Left ventricle myocardium inferior (tissue), 1 donor: ENCODE measurements around the gene MCAM. TPM values are rescaled to one million over a fixed set of nuclear protein-coding genes. Genes with fewer than 3 reads are reported as not detected.

Experiments
- DNase-seq: peaks from one replicate; pipeline ENCODE4 v3.0.0-alpha.2; 2020
- H3K27ac ChIP-seq: fragments of 200-600 bp; replicated peaks from 2 replicates; pipeline ENCODE4 v1.8.0; 2021
- H3K27me3 ChIP-seq: fragments of 200-600 bp; 2 replicates; pipeline ENCODE4 v1.8.0; 2021; ENCODE audit warnings: low read depth
- H3K36me3 ChIP-seq: fragments of 200-600 bp; 2 replicates; pipeline ENCODE4 v1.8.0; 2021
- H3K4me1 ChIP-seq: fragments of 200-600 bp; 2 replicates; pipeline ENCODE4 v1.8.0; 2021
- H3K4me3 ChIP-seq: fragments of 200-600 bp; 2 replicates; pipeline ENCODE4 v1.8.0; 2021; ENCODE audit warnings: mild to moderate bottlenecking, moderate library complexity
- H3K9me3 ChIP-seq: fragments of 200-600 bp; replicated peaks from 2 replicates; pipeline ENCODE4 v1.8.0; 2021
- intact Hi-C: fragments of 100-400 bp; cut with micrococcal nuclease; formaldehyde crosslinking; loops from one replicate; pipeline ENCODE4 v1.11.0; 2022
- long read RNA-seq: library from polyadenylated mRNA; unstranded; transcript quantifications from one replicate; pipeline ENCODE4 v2.0.0, GENCODE V29; 2021
- total RNA-seq: library from RNA; stranded (reverse); fragmentation: NEBNext Ultra II Directional; extraction: Animal tissue kit (Norgen Biotek cat#: 25700); gene quantifications from one replicate; pipeline ENCODE4 v1.2.1, GENCODE V29; 2021
- TF ChIP-seq, protein P1 (sequence below): fragments of 200-600 bp; IDR thresholded peaks from 2 replicates; pipeline ENCODE4 v1.8.0; 2021; ENCODE audit warnings: antibody characterized with exemption, mild to moderate bottlenecking, borderline replicate concordance
- donor health status: DM: no; HTN: yes; CAD: no; lungs with severe emphysema.

MCAM gene, protein sequence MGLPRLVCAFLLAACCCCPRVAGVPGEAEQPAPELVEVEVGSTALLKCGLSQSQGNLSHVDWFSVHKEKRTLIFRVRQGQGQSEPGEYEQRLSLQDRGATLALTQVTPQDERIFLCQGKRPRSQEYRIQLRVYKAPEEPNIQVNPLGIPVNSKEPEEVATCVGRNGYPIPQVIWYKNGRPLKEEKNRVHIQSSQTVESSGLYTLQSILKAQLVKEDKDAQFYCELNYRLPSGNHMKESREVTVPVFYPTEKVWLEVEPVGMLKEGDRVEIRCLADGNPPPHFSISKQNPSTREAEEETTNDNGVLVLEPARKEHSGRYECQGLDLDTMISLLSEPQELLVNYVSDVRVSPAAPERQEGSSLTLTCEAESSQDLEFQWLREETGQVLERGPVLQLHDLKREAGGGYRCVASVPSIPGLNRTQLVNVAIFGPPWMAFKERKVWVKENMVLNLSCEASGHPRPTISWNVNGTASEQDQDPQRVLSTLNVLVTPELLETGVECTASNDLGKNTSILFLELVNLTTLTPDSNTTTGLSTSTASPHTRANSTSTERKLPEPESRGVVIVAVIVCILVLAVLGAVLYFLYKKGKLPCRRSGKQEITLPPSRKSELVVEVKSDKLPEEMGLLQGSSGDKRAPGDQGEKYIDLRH
- 59.2 TPM for total RNA-seq
- long read RNA-seq, transcript MCAM-201 (16 exons, 3,313 nt) = major isoform, 47 of 95 reads
- long read RNA-seq, partial matches to known transcripts = 16 of 95 reads
- long read RNA-seq, other reads (novel, unspliced or antisense) = 32 of 95 reads

DNA sequence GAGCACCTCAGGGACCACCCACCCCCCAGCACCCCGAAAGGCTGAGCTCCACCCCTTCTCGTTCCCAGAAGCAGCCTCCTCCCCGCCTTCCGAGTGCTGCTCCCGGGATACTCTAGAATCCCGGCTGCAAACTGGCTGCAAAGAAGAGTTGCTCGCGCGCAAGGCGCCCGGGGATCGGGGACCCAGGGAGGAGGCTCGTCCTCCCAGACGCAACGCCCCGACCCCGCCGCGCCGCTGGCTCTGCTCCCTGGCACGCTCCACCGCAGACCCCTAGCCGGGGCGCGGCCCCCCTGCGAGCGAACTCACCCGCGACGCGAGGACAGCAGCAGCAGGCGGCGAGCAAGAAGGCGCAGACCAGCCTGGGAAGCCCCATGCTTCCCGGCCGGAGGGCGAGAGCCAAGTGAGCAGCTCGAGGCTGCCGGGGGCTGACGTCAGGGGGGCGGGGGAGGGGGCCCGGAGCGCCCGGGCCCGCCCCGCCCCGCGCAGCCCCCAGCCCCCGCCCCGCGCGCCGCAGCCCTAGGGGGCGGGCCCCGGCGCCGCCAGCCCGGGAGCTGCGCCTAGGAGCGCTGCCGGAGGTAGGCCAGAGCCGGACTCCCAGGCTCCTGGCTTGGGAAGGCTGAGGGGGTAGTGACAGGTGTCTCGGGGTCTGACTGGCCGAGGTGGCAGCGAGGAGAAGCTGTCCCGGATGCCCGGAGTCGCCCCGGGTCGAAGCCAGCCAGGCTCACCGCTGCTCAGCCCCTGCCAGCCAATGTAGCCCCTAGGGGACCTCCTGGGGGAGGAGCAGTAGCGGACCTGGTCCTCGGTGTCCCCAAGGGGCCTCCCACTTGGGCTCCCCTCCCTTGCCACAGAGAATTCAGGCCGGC lies at the start of gene MCAM:
Gene MCAM, minus strand, starts transcription at position 402 of the 863 bp plus-strand sequence. Its CDS starts 29 bp downstream, at position 373.
- intact Hi-C loops = no loop called here
- TF ChIP-seq, protein P1, sequence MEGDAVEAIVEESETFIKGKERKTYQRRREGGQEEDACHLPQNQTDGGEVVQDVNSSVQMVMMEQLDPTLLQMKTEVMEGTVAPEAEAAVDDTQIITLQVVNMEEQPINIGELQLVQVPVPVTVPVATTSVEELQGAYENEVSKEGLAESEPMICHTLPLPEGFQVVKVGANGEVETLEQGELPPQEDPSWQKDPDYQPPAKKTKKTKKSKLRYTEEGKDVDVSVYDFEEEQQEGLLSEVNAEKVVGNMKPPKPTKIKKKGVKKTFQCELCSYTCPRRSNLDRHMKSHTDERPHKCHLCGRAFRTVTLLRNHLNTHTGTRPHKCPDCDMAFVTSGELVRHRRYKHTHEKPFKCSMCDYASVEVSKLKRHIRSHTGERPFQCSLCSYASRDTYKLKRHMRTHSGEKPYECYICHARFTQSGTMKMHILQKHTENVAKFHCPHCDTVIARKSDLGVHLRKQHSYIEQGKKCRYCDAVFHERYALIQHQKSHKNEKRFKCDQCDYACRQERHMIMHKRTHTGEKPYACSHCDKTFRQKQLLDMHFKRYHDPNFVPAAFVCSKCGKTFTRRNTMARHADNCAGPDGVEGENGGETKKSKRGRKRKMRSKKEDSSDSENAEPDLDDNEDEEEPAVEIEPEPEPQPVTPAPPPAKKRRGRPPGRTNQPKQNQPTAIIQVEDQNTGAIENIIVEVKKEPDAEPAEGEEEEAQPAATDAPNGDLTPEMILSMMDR = no peak
- peak; percentile 50 for DNase-seq
- H3K27me3 ChIP-seq = no peaks in the 10 kb centered on the region
- peaks cover 30% of the 10 kb centered on the region for H3K36me3 ChIP-seq
- H3K27ac ChIP-seq = peak within 1 kb of the TSS; percentile 92
- H3K9me3 ChIP-seq = no peaks in the 10 kb centered on the region
- peaks cover 72% of the 10 kb centered on the region for H3K4me1 ChIP-seq
- H3K4me3 ChIP-seq = peak within 1 kb of the TSS; percentile 79

DNA sequence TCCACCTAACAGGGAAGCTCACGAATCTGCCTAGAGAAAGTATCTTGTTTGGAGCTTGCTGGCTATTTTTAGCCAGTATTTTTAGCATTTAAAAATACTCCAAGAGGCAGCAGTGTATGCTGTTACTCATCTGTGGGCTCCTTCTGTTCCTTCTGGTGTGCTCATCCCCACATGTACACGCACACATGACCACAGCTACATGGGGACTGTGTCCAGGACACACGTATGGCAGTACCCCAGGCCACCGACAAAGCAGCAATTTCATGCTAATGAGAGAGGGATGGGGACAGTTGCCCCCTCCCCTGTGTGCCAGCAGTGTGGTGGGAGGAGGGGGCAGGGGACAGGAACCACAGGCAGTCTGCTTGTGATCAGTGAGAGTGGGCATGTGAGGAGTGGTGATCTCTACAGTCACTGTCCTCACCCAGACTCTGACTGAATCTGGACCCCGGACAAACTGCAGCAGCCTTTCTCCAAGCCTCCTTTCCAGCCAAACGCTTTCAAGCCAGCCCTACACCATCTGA lies 48.2 kb upstream of the MCAM start:
- peaks cover 95% of the 10 kb centered on the region for H3K4me1 ChIP-seq
- H3K27me3 ChIP-seq = peaks cover 23% of the 10 kb centered on the region
- TF ChIP-seq, protein P1 = no peak
- H3K27ac ChIP-seq = peak overlapping the region; percentile 95
- intact Hi-C loops = no loop called here
- no peak for DNase-seq
- H3K9me3 ChIP-seq = no peaks in the 10 kb centered on the region
- peak overlapping the region; percentile 72 for H3K4me3 ChIP-seq
- H3K36me3 ChIP-seq = no peaks in the 10 kb centered on the region

DNA sequence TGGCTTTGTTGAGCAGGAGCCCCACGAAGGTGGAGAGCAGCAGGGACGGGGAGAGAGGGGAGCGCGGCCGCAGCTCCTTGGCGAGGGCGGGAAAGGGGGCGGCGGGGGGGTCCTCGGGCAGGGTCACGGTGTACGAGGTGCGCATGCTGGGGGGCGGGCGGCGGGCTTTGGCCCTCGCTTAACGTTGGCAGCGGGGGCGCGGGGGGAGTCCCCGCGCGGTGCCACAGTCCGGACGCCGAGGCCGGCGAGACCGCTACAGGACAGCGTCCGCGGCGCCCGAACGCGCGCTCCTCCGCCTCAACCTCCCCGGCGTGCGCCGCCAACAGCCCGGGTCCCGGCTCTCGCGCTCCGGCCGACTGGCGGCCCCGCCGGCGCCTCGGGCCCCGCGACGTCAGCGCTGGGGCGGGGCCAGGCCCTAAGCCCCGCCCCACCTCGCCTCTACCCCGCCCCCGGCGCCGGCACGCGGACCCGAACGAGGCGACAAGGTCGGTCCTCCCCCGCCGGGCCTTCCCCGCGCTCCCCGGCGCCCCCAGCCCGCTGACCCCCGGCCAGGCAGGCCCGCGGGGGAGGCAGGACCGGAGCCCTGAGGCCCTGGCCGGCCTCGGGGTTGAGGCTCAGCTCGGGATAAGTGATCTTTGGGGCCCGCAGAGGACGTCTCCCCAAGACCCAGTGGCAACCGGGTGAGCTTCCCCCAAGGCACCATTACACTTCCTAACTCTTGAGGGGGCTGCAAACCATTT lies 47.1 kb upstream of the MCAM start:
- DNase-seq = peak; percentile 68
- intact Hi-C loops = no loop called here
- Histone ChIP-seq H3K27me3 (peaks cover 23% of the 10 kb centered on the region), H3K36me3 (peaks cover 11% of the 10 kb centered on the region), H3K9me3 (no peaks in the 10 kb centered on the region), H3K27ac (peak overlapping the region; percentile 95), H3K4me3 (peak overlapping the region; percentile 72), H3K4me1 (peaks cover 95% of the 10 kb centered on the region)
- TF ChIP-seq, protein P1 = no peak

DNA sequence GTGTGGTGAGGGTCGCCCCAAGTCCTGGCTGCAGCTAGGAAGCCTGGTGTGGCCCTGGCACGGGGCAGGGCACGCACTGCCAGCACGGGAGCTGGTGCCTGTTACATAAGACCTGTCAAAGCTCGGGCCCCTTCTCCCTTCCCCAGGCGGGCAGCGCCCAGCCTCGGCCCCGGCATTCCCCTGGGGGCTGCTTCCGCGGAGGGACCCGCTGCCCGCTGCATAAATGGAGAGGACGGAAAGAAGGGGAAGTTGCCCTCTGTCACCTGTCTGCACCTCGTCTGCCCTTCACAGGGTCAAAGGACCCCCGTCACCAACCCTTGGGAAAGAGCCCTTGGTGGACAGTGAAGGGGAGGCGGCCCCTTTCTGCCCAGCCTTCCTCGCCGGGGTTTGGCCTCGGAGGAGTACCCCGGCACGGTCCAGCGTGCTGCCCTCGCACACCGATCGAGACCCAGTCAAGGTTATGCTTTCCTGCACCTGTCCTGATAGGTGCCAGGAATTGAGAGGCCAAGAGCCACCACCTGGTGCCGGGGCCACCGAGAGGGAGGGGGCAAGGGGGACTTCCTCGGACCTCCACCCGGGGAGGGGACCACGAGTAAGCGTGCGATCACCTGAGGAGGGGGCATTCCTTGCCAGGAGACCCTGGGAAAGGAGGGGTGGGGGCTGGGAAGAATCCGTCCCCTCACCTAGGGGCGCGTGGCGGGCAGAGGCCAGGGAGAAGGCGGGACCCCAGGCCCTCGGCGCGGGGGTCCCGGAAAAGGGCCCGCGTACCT lies 46.3 kb upstream of the MCAM start:
- Histone ChIP-seq H3K27me3 (peaks cover 23% of the 10 kb centered on the region), H3K27ac (peak overlapping the region; percentile 95), H3K4me3 (peak overlapping the region; percentile 72), H3K36me3 (peaks cover 18% of the 10 kb centered on the region), H3K4me1 (peaks cover 95% of the 10 kb centered on the region), H3K9me3 (no peaks in the 10 kb centered on the region)
- DNase-seq = no peak
- intact Hi-C loops = no loop called here
- TF ChIP-seq, protein P1 = no peak
